ENCODE measurements around the gene EPN2. TPM values are rescaled to one million over a fixed set of nuclear protein-coding genes. Genes with fewer than 3 reads are reported as not detected.

EPN2 gene
- total RNA-seq, 1 donor from 2014 or later: 14.2 TPM

DNA sequence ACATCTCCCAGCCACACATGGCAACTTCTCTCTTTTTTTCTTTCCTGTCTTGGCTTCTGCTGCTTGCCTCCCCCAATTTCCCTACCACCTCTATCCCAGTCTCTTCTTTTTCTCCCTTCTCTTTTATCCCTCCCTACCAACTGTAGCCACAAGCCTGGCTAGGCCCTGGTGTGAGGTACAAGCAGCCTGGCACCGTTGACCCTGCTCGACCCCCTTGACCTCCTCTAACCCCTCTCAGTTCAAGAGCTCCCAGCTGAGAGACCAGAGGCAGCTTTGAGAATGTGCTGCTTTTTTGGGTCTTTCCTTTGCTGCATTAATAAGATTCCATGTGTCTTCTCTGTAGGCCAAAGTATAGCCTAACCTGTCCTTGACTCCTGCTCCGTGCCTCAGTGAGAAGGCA is 93.1 kb downstream of the EPN2 start:
- TF ChIP-seq, protein P1, sequence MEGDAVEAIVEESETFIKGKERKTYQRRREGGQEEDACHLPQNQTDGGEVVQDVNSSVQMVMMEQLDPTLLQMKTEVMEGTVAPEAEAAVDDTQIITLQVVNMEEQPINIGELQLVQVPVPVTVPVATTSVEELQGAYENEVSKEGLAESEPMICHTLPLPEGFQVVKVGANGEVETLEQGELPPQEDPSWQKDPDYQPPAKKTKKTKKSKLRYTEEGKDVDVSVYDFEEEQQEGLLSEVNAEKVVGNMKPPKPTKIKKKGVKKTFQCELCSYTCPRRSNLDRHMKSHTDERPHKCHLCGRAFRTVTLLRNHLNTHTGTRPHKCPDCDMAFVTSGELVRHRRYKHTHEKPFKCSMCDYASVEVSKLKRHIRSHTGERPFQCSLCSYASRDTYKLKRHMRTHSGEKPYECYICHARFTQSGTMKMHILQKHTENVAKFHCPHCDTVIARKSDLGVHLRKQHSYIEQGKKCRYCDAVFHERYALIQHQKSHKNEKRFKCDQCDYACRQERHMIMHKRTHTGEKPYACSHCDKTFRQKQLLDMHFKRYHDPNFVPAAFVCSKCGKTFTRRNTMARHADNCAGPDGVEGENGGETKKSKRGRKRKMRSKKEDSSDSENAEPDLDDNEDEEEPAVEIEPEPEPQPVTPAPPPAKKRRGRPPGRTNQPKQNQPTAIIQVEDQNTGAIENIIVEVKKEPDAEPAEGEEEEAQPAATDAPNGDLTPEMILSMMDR (conservative IDR thresholded peaks at IDR 0.05; ENCODE audit: low read depth, low read length): no peak
- no peak overlapping the region for H3K4me3 ChIP-seq (ENCODE audit: low read depth, low read length)
- DNase-seq (ENCODE audit: low read depth): no peak

DNA sequence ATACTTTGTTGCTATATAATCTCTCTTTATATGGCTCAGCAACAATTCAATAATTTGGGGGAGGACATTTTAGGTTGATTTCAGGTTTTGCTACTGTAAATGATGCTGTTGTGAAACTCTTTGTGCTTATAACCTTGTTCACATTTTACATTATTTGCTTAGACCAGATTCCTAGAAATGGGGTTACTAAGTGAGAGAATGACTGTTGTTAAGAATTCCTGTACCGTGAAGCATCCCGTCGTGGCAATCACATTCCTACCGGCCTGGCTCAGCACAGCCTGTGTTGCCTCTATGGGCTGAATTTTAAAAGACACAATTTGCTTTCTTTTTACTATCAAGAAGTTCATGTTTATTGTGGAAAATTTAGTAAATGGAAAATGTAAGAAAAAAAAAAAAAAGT is 94.0 kb downstream of the EPN2 start:
- DNase-seq (ENCODE audit: low read depth): no peak
- no peak overlapping the region for H3K4me3 ChIP-seq (ENCODE audit: low read depth, low read length)
- TF ChIP-seq, protein P1 (conservative IDR thresholded peaks at IDR 0.05; ENCODE audit: low read depth, low read length): no peak

DNA sequence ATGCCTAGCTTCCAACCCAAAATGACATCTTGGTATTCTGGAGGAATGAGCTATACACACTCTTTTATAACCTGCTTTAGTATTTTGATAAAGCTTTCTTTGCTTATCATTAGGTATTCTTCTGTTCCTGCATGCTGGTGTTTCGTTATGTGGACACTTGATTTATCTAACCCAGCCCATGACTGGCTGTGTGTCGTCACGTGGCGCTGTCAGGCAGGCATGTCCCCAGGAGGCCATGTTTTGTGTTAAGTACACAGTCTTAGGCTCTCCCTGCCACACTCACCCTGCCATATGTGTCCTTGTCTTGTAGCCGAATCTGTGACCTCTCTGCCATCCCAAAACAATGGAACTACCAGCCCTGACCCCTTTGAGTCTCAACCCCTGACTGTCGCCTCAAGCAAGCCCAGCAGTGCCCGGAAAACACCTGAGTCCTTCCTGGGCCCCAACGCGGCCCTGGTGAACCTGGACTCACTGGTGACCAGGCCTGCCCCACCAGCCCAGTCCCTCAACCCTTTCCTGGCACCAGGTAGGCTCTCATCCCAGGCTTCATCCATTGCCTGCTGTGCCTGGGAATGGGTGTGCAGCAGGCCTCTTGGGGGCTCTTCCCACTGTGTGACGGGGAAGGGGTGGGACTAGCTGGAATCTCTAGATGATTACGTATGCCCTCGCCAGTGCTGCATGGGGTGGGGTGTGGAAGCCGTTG is 94.5 kb downstream of the EPN2 start:
- no peak for DNase-seq (ENCODE audit: low read depth)
- no peak overlapping the region for H3K4me3 ChIP-seq (ENCODE audit: low read depth, low read length)
- TF ChIP-seq, protein P1 (conservative IDR thresholded peaks at IDR 0.05; ENCODE audit: low read depth, low read length): no peak

DNA sequence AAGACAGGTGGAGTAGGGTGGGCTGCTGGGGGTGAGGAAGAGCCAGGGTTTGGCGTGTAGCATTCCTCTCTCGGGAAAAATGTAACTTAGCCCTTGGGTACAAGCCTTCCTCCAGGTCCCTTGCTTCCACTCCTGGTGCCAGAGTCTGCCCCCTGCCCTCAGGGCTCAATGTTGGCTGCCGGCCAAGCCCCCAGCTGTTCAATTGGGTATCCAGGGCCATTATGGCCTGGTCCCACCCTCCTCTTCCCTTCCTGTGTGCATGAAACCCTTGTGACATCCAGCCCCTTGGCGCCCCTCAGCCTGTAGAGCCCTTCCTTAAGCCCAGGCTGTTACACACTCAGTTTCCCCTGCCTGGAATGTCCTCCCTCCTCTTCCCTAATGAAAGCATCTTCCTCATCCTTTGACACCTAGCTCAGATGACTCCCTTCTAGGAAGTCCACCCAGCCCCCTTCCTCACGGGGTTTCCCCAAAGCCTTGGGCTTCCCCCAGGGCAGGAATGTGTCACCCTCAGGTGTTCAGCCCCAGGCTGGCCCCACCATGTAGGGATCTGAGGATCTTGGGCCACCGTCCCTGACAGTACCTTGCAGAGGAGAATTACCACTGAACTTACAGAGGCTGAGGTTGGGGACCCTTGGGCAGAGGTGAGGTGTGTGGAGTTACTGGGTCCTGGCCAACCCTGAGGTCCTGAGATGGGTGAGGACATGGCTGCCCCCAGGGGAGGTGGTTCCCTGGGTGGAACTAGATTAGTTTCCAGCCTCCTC is 95.4 kb downstream of the EPN2 start:
- DNase-seq (ENCODE audit: low read depth): no peak
- H3K4me3 ChIP-seq (ENCODE audit: low read depth, low read length): no peak overlapping the region
- TF ChIP-seq, protein P1 (conservative IDR thresholded peaks at IDR 0.05; ENCODE audit: low read depth, low read length): no peak

DNA sequence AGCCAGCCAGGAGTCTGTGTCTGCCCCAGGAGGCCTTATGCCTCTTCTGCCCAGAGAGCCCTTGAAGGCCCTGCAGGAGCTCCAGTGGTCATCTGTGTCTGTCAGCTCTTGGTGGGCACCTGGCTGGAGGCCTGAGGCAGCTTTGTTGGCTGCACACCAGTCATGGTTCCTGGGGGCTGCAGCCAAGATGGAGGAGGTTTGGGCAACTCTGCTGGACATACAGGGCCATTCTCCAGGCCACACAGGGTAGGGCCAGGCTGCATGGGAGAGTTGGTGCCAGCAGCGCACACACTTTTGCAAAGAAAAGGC is 95.9 kb downstream of the EPN2 start:
- TF ChIP-seq, protein P1 (conservative IDR thresholded peaks at IDR 0.05; ENCODE audit: low read depth, low read length): no peak
- no peak overlapping the region for H3K4me3 ChIP-seq (ENCODE audit: low read depth, low read length)
- no peak for DNase-seq (ENCODE audit: low read depth)

DNA sequence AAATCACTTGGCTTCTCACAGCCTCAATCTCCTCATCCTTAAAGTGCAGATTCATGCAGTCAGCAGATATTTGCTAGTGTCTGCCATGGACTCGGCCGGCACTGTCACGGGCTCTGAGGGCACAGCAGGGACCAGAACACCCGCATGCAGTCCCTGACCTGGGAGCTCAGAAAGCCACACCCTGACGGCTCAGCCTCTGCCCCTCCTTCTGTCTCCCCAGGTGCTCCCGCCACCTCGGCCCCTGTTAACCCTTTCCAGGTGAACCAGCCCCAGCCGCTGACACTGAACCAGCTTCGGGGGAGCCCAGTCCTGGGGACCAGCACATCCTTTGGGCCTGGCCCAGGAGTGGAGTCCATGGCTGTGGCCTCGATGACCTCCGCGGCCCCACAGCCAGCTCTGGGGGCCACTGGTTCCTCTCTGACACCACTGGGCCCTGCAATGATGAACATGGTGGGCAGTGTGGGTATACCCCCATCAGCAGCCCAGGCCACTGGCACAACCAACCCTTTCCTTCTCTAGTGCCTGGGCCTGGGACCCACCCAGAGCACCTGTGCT is 96.6 kb downstream of the EPN2 start:
- DNase-seq (ENCODE audit: low read depth): no peak
- H3K4me3 ChIP-seq (ENCODE audit: low read depth, low read length): no peak overlapping the region
- TF ChIP-seq, protein P1 (conservative IDR thresholded peaks at IDR 0.05; ENCODE audit: low read depth, low read length): no peak

Data from epithelial cell of proximal tubule (primary cell).